ENCODE results near the gene C11orf97.

DNA sequence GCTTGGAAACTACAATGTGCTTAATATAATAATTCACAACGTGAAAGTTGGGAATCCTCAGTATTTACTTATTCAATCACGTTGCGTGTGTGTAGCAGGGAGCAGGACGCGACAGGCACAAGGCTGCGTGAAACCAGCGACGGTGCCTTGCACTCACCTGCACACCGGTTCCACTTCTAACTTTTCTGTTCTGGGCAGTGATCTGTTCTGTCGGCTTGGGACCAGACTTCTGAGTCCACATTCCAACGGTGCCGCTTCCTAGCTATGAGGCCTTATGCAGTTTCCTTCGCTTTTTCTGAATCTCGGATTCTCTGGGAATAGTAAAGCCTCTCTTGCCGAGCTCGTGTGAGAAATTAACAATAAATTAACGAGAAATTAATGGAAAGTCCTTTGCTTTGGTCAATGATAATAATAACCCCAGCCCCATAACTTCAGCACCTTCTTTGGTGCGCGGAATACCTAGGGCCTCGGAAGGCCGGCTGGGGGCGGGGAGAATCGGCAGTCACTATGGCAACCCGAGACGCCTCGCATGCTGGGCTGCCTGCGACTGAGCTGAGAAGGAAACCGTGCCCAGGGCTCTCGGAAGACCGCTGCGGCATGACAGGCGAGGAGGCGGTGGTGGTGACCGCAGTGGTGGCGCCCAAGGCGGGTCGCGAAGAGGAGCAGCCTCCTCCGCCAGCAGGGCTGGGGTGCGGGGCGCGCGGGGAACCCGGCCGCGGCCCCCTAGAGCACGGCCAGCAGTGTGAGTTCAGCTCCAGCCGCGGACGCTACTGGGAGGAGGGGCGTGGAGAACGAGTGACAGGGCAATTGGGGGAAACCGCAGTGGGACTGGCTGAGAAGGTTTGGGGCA, at the start of gene C11orf97:
- TF ChIP-seq, protein P1, sequence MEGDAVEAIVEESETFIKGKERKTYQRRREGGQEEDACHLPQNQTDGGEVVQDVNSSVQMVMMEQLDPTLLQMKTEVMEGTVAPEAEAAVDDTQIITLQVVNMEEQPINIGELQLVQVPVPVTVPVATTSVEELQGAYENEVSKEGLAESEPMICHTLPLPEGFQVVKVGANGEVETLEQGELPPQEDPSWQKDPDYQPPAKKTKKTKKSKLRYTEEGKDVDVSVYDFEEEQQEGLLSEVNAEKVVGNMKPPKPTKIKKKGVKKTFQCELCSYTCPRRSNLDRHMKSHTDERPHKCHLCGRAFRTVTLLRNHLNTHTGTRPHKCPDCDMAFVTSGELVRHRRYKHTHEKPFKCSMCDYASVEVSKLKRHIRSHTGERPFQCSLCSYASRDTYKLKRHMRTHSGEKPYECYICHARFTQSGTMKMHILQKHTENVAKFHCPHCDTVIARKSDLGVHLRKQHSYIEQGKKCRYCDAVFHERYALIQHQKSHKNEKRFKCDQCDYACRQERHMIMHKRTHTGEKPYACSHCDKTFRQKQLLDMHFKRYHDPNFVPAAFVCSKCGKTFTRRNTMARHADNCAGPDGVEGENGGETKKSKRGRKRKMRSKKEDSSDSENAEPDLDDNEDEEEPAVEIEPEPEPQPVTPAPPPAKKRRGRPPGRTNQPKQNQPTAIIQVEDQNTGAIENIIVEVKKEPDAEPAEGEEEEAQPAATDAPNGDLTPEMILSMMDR (conservative IDR thresholded peaks at IDR 0.05; ENCODE audit: low read depth, low read length): no peak
- no peak for TF ChIP-seq EZH2 (IDR thresholded peaks at IDR 0.05; ENCODE audit: borderline replicate concordance, low read depth, low read length, poor library complexity, severe bottlenecking)

Measured in A673 (cell line).